Mesodermal cell (in vitro differentiated cells): ENCODE results near the gene ITPKB.
"Not testable (repeated sequence)": the region's sequence is repeated elsewhere in the genome, so short reads cannot be mapped to it uniquely, and the experiment has no call there.

Source experiments
- H3K27ac ChIP-seq: 2 replicates; pipeline ENCODE4 v1.7.0; 2013; ENCODE audit warnings: mild to moderate bottlenecking, low read depth, low read length, moderate library complexity; ENCODE audit not compliant: severe bottlenecking
- H3K36me3 ChIP-seq: 2 replicates; pipeline ENCODE4 v1.7.1; 2013; ENCODE audit warnings: mild to moderate bottlenecking, low read length, moderate library complexity; ENCODE audit not compliant: control insufficient read depth, insufficient read depth
- H3K4me1 ChIP-seq: one replicate; pipeline ENCODE4 v1.7.1; 2013; ENCODE audit warnings: mild to moderate bottlenecking, low read length; ENCODE audit not compliant: insufficient read depth, control insufficient read depth, poor library complexity, severe bottlenecking
- H3K4me3 ChIP-seq: 2 replicates; pipeline ENCODE4 v1.7.0; 2013; ENCODE audit warnings: low read length, control low read depth, mild to moderate bottlenecking; ENCODE audit not compliant: insufficient read depth, poor library complexity, severe bottlenecking; ENCODE audit errors: extremely low read depth
- H3K9me3 ChIP-seq: 2 replicates; pipeline ENCODE4 v1.7.1; 2013; ENCODE audit warnings: mild to moderate bottlenecking, low read length, moderate library complexity; ENCODE audit not compliant: control insufficient read depth
- WGBS, 2 experiments: methylation state at CpG; one replicate each; pipeline ENCODE4 v1.1.5; 2013; ENCODE audit warnings: missing lambda C conversion rate in 2 of 2; ENCODE audit not compliant: insufficient coverage in 2 of 2; 5-methylcytosine and 5-hydroxymethylcytosine counted together

ITPKB gene

DNA sequence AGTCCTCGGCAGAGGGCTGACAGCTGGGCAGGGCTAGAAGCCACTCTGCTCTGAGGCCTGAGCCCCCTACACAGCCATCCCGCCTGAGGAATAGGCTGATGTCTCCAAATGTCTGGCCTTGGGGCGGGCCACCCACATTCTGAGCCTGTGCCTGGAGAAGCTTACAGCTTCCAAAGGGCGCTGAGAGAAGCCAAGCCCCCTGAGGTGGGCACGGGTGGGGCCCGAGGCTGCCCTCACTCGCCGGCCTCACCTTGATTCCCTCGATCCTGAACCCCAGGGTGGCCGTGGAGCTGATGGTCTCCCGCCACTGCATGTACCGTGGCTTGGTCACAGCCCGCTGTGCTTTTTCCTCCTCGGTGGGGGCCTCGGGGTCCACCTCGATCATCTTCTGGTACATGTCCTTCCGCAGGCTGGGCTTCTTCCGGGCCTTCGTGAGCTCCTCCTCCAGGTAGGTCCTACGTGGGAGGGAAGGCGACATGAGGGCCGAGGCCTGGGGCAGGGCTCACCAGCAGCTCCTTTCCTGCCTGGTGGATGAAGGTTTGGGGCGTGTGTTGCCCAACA lies 97.3 kb downstream of the ITPKB start:
- peaks cover 36% of the 10 kb centered on the region for H3K4me1 ChIP-seq
- no peaks in the 10 kb centered on the region for H3K9me3 ChIP-seq
- 97 to 100% methylated on average over 22 to 23 of the region's 23 CpGs for WGBS, 2 experiments
- H3K4me3 ChIP-seq = no peak overlapping the region
- no peak overlapping the region for H3K27ac ChIP-seq
- H3K36me3 ChIP-seq = peaks cover 47% of the 10 kb centered on the region

DNA sequence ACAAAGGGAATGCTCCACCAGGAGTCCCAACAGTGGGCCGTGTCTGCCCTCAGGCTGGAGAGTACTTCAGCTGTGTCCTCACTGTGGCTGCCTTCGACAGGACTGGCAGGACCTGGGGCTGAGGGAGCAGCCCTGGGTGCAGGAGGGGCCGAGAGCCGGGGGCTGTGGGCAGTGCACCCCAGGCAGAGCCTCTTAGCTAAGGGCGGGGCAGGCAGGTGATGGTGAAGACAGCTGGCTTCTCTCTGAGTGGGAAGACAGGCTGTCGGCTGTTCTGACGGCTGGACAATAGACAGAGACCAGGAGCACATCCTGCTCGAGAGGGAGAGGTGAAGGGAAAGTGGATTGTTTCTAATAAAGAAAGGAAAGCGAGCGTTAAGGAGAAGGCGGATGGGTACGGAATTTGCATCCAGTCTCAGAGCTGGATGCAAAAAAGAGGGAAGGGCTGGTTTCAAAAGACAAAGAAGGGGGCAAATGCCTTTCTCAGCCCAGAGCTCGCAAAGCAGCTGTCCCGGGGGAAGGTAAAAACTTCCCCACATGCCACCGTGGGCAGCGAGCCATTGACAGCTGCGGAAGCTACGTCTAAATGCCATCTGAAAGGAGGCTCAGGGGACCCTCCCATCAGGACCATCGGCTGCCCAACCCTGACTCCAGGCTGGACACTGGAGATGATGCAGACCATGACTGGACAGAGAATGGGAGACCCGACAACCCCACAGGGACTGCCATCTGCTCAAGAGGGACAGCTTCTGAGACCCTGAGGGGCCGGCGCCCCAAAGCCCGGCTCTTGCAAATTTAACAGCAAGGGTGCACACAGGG lies 98.6 kb downstream of the ITPKB start:
- peaks cover 35% of the 10 kb centered on the region for H3K36me3 ChIP-seq
- WGBS, 2 experiments = 85 to 87% methylated on average over 19 of the region's 23 CpGs
- no peaks in the 10 kb centered on the region for H3K9me3 ChIP-seq
- no peak overlapping the region for H3K4me3 ChIP-seq
- peaks cover 27% of the 10 kb centered on the region for H3K4me1 ChIP-seq
- no peak overlapping the region for H3K27ac ChIP-seq

DNA sequence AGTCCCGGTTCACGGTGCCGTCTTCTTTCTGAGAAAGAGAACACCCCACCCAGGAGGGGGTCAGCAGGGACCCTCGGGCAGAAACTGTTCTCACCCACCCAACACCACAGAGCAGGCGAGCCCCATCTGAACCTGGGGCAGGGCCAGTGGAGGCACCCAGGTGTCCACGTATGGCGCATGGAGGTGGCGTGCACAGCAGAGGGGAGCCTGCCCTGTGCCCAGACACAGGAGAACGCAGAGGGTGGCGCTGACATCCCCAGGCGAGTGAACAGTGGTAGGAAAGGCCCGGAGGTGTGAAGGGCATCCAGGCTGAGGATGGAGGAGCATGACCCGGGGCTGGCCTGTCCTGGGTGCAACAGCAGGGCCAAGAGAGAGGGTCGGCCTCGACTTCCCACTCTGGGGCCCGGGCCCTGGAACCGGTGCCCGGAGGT lies 99.4 kb downstream of the ITPKB start:
- Histone ChIP-seq H3K4me1 (peaks cover 18% of the 10 kb centered on the region), H3K27ac (no peak overlapping the region), H3K36me3 (peaks cover 27% of the 10 kb centered on the region), H3K9me3 (no peaks in the 10 kb centered on the region), H3K4me3 (no peak overlapping the region)
- 94 to 95% methylated on average over 14 to 15 of the region's 18 CpGs for WGBS, 2 experiments

DNA sequence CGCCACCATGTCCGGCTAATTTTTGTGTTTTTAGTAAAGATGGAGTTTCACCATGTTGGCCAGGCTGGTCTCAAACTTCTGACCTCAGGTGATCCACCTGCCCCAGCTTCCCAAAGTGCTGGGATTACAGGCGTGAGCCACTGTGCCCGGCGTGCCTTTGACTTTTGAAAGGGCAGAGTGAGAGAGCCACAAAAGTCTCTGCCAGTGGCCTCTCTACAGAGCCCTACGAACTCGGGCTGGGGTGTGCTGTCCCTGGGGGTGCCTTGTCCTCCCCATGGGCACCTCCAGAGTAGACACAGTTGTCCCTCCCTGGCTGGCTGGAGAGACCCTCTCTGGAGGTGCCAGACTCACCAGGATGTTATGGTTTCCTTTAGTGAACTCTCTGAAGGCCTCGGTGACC lies 99.9 kb downstream of the ITPKB start:
- Histone ChIP-seq H3K4me1 (peaks cover 16% of the 10 kb centered on the region), H3K36me3 (peaks cover 25% of the 10 kb centered on the region)
- not testable (repeated sequence) for H3K27ac ChIP-seq, H3K9me3 ChIP-seq, H3K4me3 ChIP-seq
- 90 to 92% methylated on average over 6 to 8 of the region's 8 CpGs for WGBS, 2 experiments

DNA sequence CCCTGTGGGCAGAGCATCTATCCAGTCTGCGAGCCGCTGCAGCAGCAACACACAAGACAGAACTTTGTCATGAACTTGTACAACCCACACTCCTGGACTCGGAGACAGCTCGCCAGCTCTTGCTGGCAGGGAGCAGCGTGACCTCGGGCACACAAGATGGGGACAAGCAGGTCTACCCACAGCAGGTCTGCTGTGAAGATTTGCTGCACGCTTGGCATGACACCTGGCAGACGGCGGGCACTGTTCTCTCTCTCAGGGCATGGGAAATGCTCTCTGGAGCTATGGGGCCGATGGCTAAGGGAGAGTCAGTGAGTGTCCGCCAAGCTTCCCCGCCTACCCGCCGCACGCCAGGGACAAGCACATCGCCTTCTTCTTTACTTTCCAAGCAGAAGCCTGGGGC lies 100.5 kb downstream of the ITPKB start:
- WGBS, 2 experiments = 88 to 98% methylated on average over 12 to 16 of the region's 16 CpGs
- no peaks in the 10 kb centered on the region for H3K9me3 ChIP-seq
- peaks cover 10% of the 10 kb centered on the region for H3K4me1 ChIP-seq
- H3K36me3 ChIP-seq = peaks cover 25% of the 10 kb centered on the region
- H3K4me3 ChIP-seq = no peak overlapping the region
- no peak overlapping the region for H3K27ac ChIP-seq

DNA sequence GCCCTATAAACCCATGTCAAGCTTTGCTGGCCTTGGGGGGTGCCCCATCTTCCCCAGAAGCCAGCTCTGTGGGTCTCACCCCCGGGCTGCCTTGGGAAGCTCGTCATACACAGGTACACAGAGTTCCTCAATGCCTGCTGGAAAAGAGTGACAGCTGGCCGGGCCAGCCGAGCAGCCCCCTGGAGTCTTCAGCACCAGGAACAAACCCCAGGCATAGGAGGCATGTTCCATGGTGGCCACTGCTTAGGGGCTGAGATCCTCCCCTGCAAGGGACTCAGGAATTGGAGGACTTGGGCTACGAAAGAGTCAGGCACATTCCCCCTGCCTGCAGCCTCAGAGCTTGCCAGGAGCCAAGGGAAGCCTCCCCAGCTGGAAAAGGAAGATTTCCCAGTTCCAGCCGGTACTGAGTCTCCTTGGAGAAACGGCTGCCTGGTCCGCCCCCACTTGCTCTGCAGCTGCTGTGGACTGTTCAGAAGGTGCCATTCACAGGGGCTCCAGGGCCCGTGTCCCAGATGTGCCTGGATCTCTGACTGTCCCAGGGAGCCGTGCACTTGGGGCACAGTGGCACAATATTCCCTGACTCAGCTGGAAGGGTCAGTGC lies 101.0 kb downstream of the ITPKB start:
- Histone ChIP-seq H3K27ac (no peak overlapping the region), H3K4me1 (peaks cover 6% of the 10 kb centered on the region), H3K36me3 (peaks cover 25% of the 10 kb centered on the region), H3K9me3 (no peaks in the 10 kb centered on the region), H3K4me3 (no peak overlapping the region)
- 85 to 89% methylated on average over 9 to 10 of the region's 10 CpGs for WGBS, 2 experiments

DNA sequence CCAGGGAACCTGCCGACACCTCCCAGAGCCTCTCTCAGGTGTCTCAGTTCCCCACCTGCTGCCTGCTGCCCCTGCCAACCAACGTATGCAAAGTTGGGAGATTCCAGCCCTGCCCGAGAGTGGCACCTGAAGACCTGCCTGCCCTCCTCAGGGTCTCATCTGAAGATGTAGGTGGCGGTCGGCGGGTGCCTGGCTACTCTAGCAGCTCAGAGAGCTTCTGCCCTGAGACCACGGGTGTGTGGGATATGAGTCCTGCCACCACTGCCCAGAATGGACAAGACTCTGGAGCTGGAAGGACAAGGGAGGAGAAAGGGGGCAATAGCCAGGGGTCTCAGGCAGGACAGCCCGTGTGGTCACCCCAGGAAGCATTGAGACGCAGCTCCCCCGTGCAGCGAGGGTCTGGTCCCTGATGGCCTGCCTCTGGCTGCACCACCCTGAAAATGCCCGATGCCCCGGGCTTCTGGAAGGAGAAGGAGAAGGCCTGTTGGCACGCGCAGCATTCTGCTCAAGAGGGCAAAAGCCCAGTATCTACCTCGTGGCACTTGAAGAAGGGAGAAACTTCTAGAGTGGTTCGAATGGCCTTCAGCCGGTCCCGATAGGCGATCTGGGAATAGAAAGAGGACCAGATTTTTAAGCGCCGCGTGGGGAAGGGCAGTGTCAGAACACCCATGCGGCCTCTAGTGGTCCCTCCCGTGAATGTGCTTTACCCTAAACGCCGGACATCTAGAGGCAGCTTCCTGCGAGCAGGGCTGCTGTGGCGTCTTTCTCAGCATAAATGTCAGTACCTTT lies 101.7 kb downstream of the ITPKB start:
- Histone ChIP-seq H3K9me3 (no peaks in the 10 kb centered on the region), H3K27ac (no peak overlapping the region), H3K4me1 (no peaks in the 10 kb centered on the region), H3K4me3 (no peak overlapping the region), H3K36me3 (peaks cover 23% of the 10 kb centered on the region)
- 80 to 86% methylated on average over 28 of the region's 29 CpGs for WGBS, 2 experiments

DNA sequence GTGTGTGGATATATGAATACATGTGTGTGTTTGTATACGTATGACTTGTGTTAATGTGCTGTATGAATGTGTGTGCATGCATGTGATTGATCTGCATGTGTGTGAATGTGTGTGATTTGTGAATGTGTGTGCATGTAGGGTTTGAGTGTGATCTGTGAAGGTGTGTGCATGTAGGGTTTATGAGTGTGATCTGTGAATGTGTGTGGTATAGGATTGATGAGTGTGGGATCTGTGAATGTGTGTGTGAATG lies 102.3 kb downstream of the ITPKB start:
- H3K4me1 ChIP-seq = no peaks in the 10 kb centered on the region
- H3K4me3 ChIP-seq = no peak overlapping the region
- H3K27ac ChIP-seq = no peak overlapping the region
- H3K36me3 ChIP-seq = peaks cover 17% of the 10 kb centered on the region
- no peaks in the 10 kb centered on the region for H3K9me3 ChIP-seq
- 95 to 96% methylated on average over 1 of the region's 1 CpG for WGBS, 2 experiments

DNA sequence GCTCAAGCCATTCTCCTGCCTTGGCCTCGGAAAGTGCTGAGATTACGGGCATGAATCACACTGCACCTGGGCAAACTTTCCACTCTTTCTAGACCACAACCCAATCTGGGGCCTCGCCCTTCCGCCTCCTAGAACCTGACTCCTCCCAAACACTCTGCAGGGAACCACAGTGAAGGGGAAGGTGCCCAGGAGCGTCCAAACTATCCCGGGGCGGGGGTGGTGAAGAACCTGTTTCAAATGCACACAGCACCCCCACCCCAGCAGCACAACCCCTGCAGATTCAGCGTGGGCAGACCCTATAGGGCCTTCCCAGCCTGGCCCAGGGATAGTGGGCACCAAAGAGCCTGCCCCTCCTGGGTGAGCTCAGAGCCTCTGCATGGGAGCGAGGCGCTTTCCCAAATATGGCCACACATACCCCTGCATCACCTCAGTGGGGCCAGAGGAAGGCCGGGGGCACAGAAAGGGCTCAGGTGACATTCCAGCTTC lies 103.6 kb downstream of the ITPKB start:
- H3K4me3 ChIP-seq = no peak overlapping the region
- no peak overlapping the region for H3K27ac ChIP-seq
- peaks cover 15% of the 10 kb centered on the region for H3K36me3 ChIP-seq
- H3K9me3 ChIP-seq = no peaks in the 10 kb centered on the region
- 78 to 82% methylated on average over 8 of the region's 11 CpGs for WGBS, 2 experiments
- no peaks in the 10 kb centered on the region for H3K4me1 ChIP-seq

DNA sequence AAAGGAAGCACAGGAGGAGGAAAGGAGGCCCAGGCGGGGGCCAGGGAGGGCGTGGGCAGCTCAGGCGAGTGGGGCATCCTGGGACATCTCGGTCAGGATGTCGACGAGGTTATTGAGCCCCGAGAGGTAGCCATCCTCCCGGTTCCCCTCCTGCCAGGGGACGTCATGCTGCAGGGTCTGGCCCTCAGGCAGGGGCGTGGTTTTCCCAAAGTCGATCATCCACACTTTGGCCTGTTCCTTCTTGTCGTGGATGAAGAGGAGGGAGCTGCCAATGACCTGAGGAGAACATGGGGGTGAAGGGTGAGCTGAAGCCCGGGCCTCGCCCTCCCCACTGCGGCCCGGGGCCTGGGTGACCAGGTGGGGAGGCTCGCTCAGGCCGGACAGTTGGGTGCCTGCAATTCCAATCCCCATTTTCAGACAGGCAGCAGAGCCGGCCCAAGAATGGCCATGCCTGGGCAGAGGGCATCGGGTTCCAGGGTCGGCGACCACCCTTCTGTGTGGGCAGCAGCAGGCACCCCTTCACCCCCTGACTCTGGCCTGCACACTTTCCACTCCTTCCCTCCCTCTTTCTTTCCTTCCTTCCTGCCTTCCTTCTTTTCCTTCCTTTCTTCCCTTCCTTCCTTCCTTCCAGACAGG lies 104.4 kb downstream of the ITPKB start:
- H3K4me3 ChIP-seq = no peak overlapping the region
- no peaks in the 10 kb centered on the region for H3K4me1 ChIP-seq
- no peaks in the 10 kb centered on the region for H3K9me3 ChIP-seq
- 90 to 94% methylated on average over 22 of the region's 22 CpGs for WGBS, 2 experiments
- H3K27ac ChIP-seq = no peak overlapping the region
- peaks cover 9% of the 10 kb centered on the region for H3K36me3 ChIP-seq
